ENCODE measurements around the gene USP47. TPM values are rescaled to one million over a fixed set of nuclear protein-coding genes. Genes with fewer than 3 reads are reported as not detected.

The USP47 gene
- total RNA-seq, 4 donors from 2014 or later, result 85.2 to 154 (median 94.5) TPM

GRCh38 chr11:11977206-11977938 lies 135.6 kb downstream of the USP47 start:
- DNase-seq, result peak; percentile 35 to 43
- Histone ChIP-seq H3K36me3 (no peaks in the 10 kb centered on the region), H3K4me3 (replicated peaks in 1 of 3) (no peak overlapping the region), H3K4me1 (peaks cover 9 to 57% of the 10 kb centered on the region in 2 donors), H3K27me3 (no peaks in the 10 kb centered on the region), H3K27ac (peak overlapping the region in 2 of 3 donors; percentile 36 to 66), H3K9me3 (no peaks in the 10 kb centered on the region)
- no peak for TF ChIP-seq POLR2A (IDR thresholded peaks at IDR 0.05)
- no peak for TF ChIP-seq CTCF (IDR thresholded peaks at IDR 0.05)
- intact Hi-C loops (cut with DNase I), result no loop called here
- 33 to 45% methylated on average over 10 of the region's 10 CpGs for WGBS, 2 donors

- TF ChIP-seq CTCF (IDR thresholded peaks at IDR 0.05) (no peak), POLR2A (IDR thresholded peaks at IDR 0.05) (no peak)
- no peak for DNase-seq
- Histone ChIP-seq H3K27me3 (no peaks in the 10 kb centered on the region), H3K36me3 (no peaks in the 10 kb centered on the region), H3K27ac (peak overlapping the region in 2 of 3 donors; percentile 66 to 68), H3K4me1 (peaks cover 9 to 50% of the 10 kb centered on the region in 2 donors), H3K9me3 (no peaks in the 10 kb centered on the region), H3K4me3 (replicated peaks in 1 of 3) (no peak overlapping the region)
- WGBS, 2 donors, result 88 to 93% methylated on average over 4 of the region's 4 CpGs
- intact Hi-C loops (cut with DNase I), result no loop called here
Measured at GRCh38 chr11:11978098-11978637, 136.4 kb downstream of the USP47 start.

- Histone ChIP-seq H3K27me3 (no peaks in the 10 kb centered on the region), H3K9me3 (no peaks in the 10 kb centered on the region), H3K4me3 (replicated peaks in 1 of 3) (no peak overlapping the region), H3K36me3 (no peaks in the 10 kb centered on the region), H3K4me1 (peaks cover 9 to 42% of the 10 kb centered on the region in 2 donors), H3K27ac (peak overlapping the region; percentile 30 to 68 (median 66))
- 66 to 87% methylated on average over 9 to 12 of the region's 13 CpGs for WGBS, 2 donors
- TF ChIP-seq POLR2A (IDR thresholded peaks at IDR 0.05), result no peak
- no peak for TF ChIP-seq CTCF (IDR thresholded peaks at IDR 0.05)
- intact Hi-C loops (cut with DNase I), result no loop called here
- peak; percentile 25 to 31 for DNase-seq
Measured at GRCh38 chr11:11978792-11979487, 137.2 kb downstream of the USP47 start.

- no peak for DNase-seq
- Histone ChIP-seq H3K36me3 (no peaks in the 10 kb centered on the region), H3K4me3 (replicated peaks in 1 of 3) (no peak overlapping the region), H3K27me3 (no peaks in the 10 kb centered on the region), H3K9me3 (no peaks in the 10 kb centered on the region), H3K27ac (peak overlapping the region in 2 of 3 donors; percentile 66 to 68), H3K4me1 (peaks cover 9 to 38% of the 10 kb centered on the region in 2 donors)
- intact Hi-C loops (cut with DNase I), result no loop called here
- TF ChIP-seq POLR2A (IDR thresholded peaks at IDR 0.05) (no peak), CTCF (IDR thresholded peaks at IDR 0.05) (no peak)
- WGBS, 2 donors, result 69 to 70% methylated on average over 7 to 8 of the region's 8 CpGs
Measured at GRCh38 chr11:11979488-11980117, 137.8 kb downstream of the USP47 start.

Data from thyroid gland (tissue), 4 donors.